GM12874 (cell line): ENCODE data around the gene ESRP2.

Source experiments
- CTCF ChIP-seq: IDR thresholded peaks from 2 replicates; pipeline ENCODE4 v1.5.1; 2011; ENCODE audit warnings: low read depth, mild to moderate bottlenecking, control low read depth, low read length, moderate library complexity; ENCODE audit not compliant: insufficient read depth

Gene ESRP2

GRCh38 chr16:68219725-68220351 lies 16.1 kb downstream of the ESRP2 start:
- TF ChIP-seq CTCF = no peak

GRCh38 chr16:68217506-68217905 lies 18.4 kb downstream of the ESRP2 start:
- TF ChIP-seq CTCF = no peak

- no peak for TF ChIP-seq CTCF
These were observed 19.7 kb downstream of the ESRP2 start for GRCh38 chr16:68216240-68216639.

GRCh38 chr16:68215302-68215701 lies 20.6 kb downstream of the ESRP2 start:
- TF ChIP-seq CTCF = no peak

DNA sequence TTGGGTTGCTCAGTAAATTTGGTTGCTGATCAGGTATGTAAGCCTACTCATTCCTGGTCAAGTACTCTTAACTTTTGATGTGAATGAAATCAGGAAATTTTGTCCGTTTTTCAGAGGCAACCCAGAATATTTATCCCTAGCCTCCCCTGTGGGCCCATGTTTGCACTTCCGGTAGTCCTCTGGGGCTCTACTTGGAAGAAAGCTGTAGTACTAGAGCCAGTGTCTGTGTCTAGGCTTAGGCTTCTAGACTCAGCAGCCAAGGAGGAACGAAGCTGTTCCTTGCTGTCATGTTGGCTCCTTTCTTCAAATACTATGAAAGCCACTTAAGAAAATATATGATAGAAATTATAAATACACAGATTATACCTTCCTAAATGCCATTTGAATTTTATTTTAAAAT lies 21.2 kb downstream of the ESRP2 start:
- no peak for TF ChIP-seq CTCF

GRCh38 chr16:68206245-68206644 lies 29.7 kb downstream of the ESRP2 start:
- no peak for TF ChIP-seq CTCF

- TF ChIP-seq CTCF = no peak
These were observed 33.8 kb downstream of the ESRP2 start for GRCh38 chr16:68202091-68202519.
